Measurements from ENCODE around the gene ANAPC4.

DNA sequence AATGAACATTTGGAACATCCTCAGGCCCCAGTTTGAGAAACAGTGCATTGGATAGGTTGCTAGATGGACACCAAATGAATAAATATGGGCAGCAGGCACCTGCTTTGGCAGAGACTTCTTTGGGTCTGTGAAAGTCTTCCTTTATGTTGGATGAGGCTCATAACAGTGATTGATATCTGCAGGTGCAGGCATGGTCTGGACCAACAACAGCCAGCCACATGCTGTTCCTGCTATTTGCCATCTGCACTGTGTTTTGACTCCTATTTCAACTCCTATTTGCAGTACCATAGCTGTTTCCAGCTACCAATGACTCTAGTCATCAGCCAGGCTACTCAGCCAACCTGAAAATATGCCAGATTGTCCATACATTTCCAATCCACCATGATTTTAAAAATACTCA is 60.9 kb downstream of the ANAPC4 start:
- no peak for TF ChIP-seq EZH2phosphoT487 (IDR thresholded peaks at IDR 0.05; ENCODE audit: insufficient read depth, low read depth)
- TF ChIP-seq EZH2 (IDR thresholded peaks at IDR 0.05; ENCODE audit: insufficient read depth, poor library complexity, severe bottlenecking): no peak
